Measurements from ENCODE around the gene SHISA7.

The SHISA7 gene

GRCh38 chr19:55392820-55393761 is 50.0 kb downstream of the SHISA7 start:
- TF ChIP-seq GATA1 (IDR thresholded peaks at IDR 0.05; ENCODE audit: low read depth, low read length) (no peak), POLR2A (IDR thresholded peaks at IDR 0.05; ENCODE audit: low read length) (no peak)
- DNase-seq = no peak

DNA sequence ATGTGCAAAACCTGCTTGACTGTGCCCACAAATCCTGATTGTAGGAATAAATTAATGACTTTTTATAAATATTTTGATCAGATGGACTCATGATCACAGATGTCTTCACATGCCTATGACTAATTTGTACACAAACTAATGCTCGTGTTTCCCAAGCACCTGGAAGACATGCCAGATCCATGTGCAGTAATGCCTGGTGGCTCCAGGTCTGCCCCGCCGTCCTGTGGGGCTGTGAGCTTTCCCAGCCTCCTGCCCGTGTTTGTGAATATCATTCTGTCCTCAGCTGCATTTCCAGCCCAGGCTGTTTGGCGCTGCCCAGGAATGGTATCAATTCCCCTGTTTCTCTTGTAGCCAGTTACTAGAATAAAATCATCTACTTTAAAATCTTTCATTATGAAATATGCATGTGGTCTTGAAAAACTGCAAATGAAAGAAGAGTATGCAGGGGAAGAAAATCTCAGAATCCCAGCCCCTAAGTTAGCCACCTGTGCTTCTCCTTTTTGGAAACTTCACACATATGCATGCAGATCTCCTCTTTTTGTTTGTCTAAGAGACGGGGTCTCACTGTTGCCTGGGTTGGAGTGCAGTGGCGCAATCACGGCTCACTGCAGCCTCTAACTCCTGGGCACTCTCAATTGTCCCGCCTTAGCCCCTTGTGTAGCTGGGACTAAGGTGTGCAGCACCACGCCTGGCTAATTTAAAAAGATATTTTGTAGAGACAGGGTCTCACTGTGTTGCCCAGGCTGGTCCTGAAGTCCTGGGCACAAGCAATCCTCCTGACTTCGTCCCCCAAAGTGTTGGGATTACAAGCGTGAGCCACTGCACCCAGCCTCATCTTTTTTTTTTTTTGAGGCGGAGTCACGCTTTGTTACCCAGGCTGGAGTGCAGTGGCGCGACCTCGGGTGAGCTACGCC is 51.1 kb downstream of the SHISA7 start:
- no peak for TF ChIP-seq POLR2A (IDR thresholded peaks at IDR 0.05; ENCODE audit: low read length)
- DNase-seq = no peak

DNA sequence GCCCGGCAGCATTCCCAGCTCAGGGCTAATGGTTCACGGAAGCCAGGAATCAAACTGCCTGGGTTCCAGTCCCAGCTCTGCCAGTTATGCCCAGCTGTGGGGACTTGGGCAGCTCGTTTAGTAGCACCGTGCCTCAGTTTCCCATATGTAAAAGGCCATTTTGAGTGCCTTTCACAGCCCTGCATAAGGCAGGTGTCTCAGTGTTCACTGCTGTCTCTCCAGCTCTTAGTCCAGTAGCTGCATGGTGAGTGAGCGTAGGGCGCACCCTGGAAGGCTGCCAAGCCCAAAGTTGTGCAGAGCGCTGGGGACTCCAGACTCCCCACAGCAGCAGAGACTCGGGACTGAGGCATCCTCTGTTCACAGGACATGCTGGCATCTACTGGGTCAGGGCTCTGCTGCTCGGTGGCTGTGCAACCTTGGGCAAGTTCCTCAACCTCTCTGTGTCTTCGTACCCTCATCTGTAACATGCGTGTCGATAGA is 51.9 kb downstream of the SHISA7 start:
- DNase-seq = peak; percentile 39 to 48
- no peak for TF ChIP-seq GATA1 (IDR thresholded peaks at IDR 0.05; ENCODE audit: low read depth, low read length)
- peak; percentile 16 for TF ChIP-seq POLR2A (IDR thresholded peaks at IDR 0.05; ENCODE audit: low read length)

- no peak for DNase-seq
- TF ChIP-seq GATA1 (IDR thresholded peaks at IDR 0.05; ENCODE audit: low read depth, low read length) (no peak), POLR2A (IDR thresholded peaks at IDR 0.05; ENCODE audit: low read length) (peak; percentile 6)
Observed at GRCh38 chr19:55390461-55390880, 52.6 kb downstream of the SHISA7 start.

GRCh38 chr19:55389386-55390317 is 53.4 kb downstream of the SHISA7 start:
- TF ChIP-seq GATA1 (IDR thresholded peaks at IDR 0.05; ENCODE audit: low read depth, low read length) = no peak
- TF ChIP-seq POLR2A (IDR thresholded peaks at IDR 0.05; ENCODE audit: low read length) = peak; percentile 40
- DNase-seq = no peak

GRCh38 chr19:55387736-55388497 is 55.2 kb downstream of the SHISA7 start:
- TF ChIP-seq GATA1 (IDR thresholded peaks at IDR 0.05; ENCODE audit: low read depth, low read length) (no peak), POLR2A (IDR thresholded peaks at IDR 0.05; ENCODE audit: low read length) (no peak)

GRCh38 chr19:55386493-55386971 is 56.6 kb downstream of the SHISA7 start:
- DNase-seq = peak in 1 of 2 experiments; percentile 53
- TF ChIP-seq GATA1 (IDR thresholded peaks at IDR 0.05; ENCODE audit: low read depth, low read length) (no peak), POLR2A (IDR thresholded peaks at IDR 0.05; ENCODE audit: low read length) (no peak)

More at GRCh38 chr19:55387736-55388497, 55.2 kb downstream of the SHISA7 start:
- DNase-seq = no peak

- no peak for TF ChIP-seq GATA1 (IDR thresholded peaks at IDR 0.05; ENCODE audit: low read depth, low read length)
- peak; percentile 100 for TF ChIP-seq POLR2A (IDR thresholded peaks at IDR 0.05; ENCODE audit: low read length)
- peak; percentile 98 to 99 for DNase-seq
Observed at GRCh38 chr19:55385724-55386492, 57.2 kb downstream of the SHISA7 start, which contains the start of gene RPL28. Gene RPL28, plus strand, starts transcription at chr19:55385932. Its CDS starts 426 bp downstream, at chr19:55386358.

GRCh38 chr19:55384920-55385723 is 58.0 kb downstream of the SHISA7 start:
- TF ChIP-seq GATA1 (IDR thresholded peaks at IDR 0.05; ENCODE audit: low read depth, low read length) (no peak), POLR2A (IDR thresholded peaks at IDR 0.05; ENCODE audit: low read length) (no peak)

GRCh38 chr19:55384131-55384919 is 58.8 kb downstream of the SHISA7 start, which contains the start of gene TMEM238:
Gene TMEM238, minus strand, starts transcription at chr19:55384292. Its CDS starts 33 bp downstream, at chr19:55384259.
- TF ChIP-seq POLR2A (IDR thresholded peaks at IDR 0.05; ENCODE audit: low read length) (no peak), GATA1 (IDR thresholded peaks at IDR 0.05; ENCODE audit: low read depth, low read length) (no peak)
- DNase-seq = peak; percentile 62 to 71

More at GRCh38 chr19:55384920-55385723, 58.0 kb downstream of the SHISA7 start:
- peak; percentile 93 to 95 for DNase-seq
